Natural killer cell treated with Interleukin-12 subunit alpha and Interleukin-12 subunit beta and Interleukin-15 and Interleukin-18, amount 100 ng/mL, for 72 hours (primary cell): Measurements from ENCODE around the gene GPR142. TPM values are rescaled to one million over a fixed set of nuclear protein-coding genes. Genes with fewer than 3 reads are reported as not detected.

Experiments used
- ATAC-seq, 2 donors: fragments of 150-1000 bp; cut with Tn5 transposase in 1 of 2; sonication (Bioruptor Pico), chemical (Tn5 transposase) in 1 of 2; 2 replicates each; pipeline ENCODE4 v1.10.0; 2021
- DNase-seq: peaks from one replicate; pipeline ENCODE4 v3.0.0; 2022; ENCODE audit warnings: low spot score
- H3K27ac Mint-ChIP-seq, 2 donors: 1 replicate in 1 of 2; 2 replicates in 1 of 2; pipeline ENCODE4 v1.8.0; 2022; ENCODE audit warnings: mixed read lengths in 2 of 2, mild to moderate bottlenecking in 1 of 2, moderate library complexity in 1 of 2
- H3K27me3 Mint-ChIP-seq, 2 donors: 1 replicate in 1 of 2; 2 replicates in 1 of 2; pipeline ENCODE4 v1.8.0; 2022; ENCODE audit warnings: mixed read lengths in 2 of 2
- H3K36me3 Mint-ChIP-seq: one replicate; pipeline ENCODE4 v1.8.0; 2022; ENCODE audit warnings: mixed read lengths
- H3K4me1 Mint-ChIP-seq, 2 donors: 1 replicate in 1 of 2; 2 replicates in 1 of 2; pipeline ENCODE4 v1.8.0; 2022; ENCODE audit warnings: low read depth in 2 of 2, mixed read lengths in 2 of 2, mild to moderate bottlenecking in 1 of 2
- H3K4me3 Mint-ChIP-seq: one replicate; pipeline ENCODE4 v1.8.0; 2022; ENCODE audit warnings: mixed read lengths
- H3K9me3 Mint-ChIP-seq: 2 replicates; pipeline ENCODE4 v1.8.0; 2022; ENCODE audit warnings: mixed read lengths
- total RNA-seq, 2 donors: library from RNA; stranded (reverse); gene quantifications; one replicate each; pipeline ENCODE4 v1.2.3, GENCODE V29; 2022

Gene GPR142
- total RNA-seq, 2 donors from 2014 or later: not detected

DNA sequence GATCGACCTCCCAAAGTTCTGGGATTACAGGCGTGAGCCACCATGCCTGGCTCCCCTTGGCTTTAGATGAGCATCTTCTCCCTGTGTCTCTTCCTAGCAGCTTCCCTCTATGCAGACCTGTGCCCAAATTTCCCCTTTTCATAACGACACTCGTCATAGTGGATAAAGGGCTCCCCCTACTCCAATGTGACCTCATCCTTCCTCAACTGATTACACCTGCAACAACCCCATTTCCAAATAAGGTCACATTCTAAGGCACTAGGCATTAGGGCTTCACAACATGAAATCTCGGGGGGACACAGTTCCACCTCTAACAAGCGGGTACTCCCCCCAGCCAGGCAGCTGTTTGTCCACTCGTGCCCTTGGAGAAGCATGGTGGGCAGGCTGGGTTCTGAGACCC lies 31.0 kb upstream of the GPR142 start:
- no peaks in the 10 kb centered on the region for H3K9me3 Mint-ChIP-seq
- no peaks in the 10 kb centered on the region for H3K27me3 Mint-ChIP-seq
- no peak overlapping the region for H3K27ac Mint-ChIP-seq
- no peaks in the 10 kb centered on the region for H3K36me3 Mint-ChIP-seq
- DNase-seq: no peak
- H3K4me3 Mint-ChIP-seq: no peak overlapping the region
- no peak for ATAC-seq
- H3K4me1 Mint-ChIP-seq: no peaks in the 10 kb centered on the region

DNA sequence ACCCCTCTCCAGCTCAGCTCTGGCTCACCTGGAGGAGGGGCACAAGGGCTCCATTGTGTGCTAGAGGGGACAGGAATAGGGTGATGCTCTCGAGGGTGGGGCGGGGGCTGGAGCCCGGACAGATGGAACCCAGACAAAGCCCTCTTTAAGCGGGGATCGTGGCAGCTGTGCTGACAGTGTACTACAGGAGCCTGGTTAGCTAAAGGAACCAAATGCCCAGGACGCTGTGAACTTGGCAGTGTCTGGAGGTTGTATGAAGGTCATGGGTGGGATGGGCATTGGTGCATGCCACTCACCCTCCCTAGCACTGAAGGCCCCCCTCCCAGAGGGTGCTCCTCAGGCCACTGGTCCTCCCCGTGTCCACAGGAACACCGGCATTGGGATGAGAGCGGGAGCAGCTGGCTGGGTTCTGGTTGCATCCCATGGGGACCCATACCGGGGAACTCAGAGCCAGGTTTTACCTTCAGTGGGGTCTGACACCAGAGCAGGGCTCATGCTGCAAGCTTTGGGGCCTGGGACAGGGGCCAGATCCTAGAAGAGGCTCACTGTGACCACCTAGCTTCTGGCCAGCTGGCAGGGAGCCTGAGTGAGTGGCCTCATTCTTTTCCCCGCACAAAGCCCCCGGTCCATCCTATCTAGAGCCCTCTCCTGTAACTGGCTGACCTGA lies 29.3 kb upstream of the GPR142 start:
- no peaks in the 10 kb centered on the region for H3K36me3 Mint-ChIP-seq
- DNase-seq (no peak), ATAC-seq (no peak)
- no peaks in the 10 kb centered on the region for H3K4me1 Mint-ChIP-seq
- no peak overlapping the region for H3K4me3 Mint-ChIP-seq
- no peak overlapping the region for H3K27ac Mint-ChIP-seq
- no peaks in the 10 kb centered on the region for H3K27me3 Mint-ChIP-seq
- H3K9me3 Mint-ChIP-seq: no peaks in the 10 kb centered on the region

DNA sequence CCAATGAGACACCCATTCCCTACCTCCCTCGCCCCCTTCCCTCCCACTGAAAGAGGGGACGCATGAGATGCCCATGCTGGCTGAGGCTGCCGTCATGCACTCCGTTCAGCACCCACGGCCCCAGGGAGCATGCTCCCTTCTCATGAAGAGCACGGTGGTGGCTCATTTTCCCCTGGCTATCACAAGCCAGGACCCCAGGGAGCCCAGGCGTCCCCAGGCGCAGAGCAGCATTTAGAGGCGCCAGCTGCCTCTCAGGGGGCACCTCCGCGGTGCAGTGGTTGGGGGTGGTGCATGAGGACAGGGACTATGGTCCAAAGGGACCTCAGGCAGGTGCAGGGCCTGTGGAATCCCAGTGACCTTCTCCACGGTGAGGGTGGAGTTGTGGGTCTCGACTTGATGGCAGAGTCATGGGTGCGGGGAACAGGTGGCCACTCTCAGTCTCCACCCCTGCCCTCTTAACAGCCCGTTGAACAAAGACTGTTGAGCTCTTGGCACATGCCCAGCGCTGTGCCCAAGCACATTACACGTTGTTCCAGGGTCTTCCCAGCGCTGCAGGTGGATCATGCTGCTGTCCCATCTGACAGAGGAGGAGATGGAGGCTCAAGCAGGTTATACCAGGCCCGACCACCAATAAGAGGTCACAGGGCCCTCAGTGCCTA lies 27.6 kb upstream of the GPR142 start:
- Mint-ChIP-seq H3K36me3 (no peaks in the 10 kb centered on the region), H3K4me3 (no peak overlapping the region), H3K27ac (no peak overlapping the region), H3K27me3 (no peaks in the 10 kb centered on the region), H3K9me3 (no peaks in the 10 kb centered on the region), H3K4me1 (no peaks in the 10 kb centered on the region)
- DNase-seq: no peak
- no peak for ATAC-seq

DNA sequence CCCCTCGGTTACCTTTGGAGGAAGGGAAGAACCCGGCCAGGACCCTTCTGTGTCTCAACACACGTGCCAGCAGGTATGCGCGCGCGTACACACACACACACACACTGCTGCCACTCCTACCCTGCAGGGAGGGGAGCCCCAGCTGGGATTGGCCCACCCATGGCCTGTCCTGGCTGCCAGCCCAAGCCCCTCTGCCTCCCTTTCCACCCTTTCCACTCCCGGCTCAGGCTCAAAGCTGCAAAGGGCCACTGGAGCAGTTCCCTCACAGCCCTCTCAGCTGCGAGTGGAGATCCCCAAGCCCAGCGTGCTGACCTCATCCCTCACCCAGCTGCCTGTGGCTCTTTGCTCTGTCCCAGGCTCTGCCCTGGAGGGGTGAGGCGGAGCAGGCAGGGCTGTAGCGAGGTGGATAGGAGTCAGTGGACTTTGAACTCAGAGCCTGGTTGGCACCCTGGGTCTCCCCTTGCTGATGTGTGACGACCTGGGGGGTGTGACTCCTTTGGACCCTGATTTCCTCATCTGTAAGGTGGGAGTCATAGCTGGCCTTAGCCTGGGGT lies 26.8 kb upstream of the GPR142 start:
- no peak overlapping the region for H3K4me3 Mint-ChIP-seq
- no peaks in the 10 kb centered on the region for H3K9me3 Mint-ChIP-seq
- no peak for ATAC-seq
- H3K4me1 Mint-ChIP-seq: no peaks in the 10 kb centered on the region
- H3K36me3 Mint-ChIP-seq: no peaks in the 10 kb centered on the region
- H3K27me3 Mint-ChIP-seq: no peaks in the 10 kb centered on the region
- DNase-seq: no peak
- no peak overlapping the region for H3K27ac Mint-ChIP-seq

DNA sequence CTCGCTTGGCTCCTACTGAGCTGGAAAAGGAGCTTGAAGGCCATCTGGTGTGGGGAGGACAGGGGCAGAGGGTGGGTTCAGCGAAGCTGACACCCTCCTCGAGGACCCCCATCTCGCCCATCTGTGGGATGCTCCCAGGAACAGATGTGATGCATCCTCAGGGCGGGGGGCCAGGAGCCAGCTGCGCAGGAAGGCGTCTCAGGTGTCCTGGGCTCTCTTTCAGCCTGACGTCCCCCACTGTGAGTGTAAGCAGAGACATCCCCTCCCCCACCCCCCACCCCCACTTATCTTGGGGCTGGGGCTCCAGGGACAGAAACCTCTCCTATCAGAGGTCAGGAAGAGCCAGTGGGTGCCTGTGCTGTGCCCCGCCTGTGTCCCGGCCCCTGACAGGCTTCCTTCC lies 25.1 kb upstream of the GPR142 start:
- H3K36me3 Mint-ChIP-seq: no peaks in the 10 kb centered on the region
- no peaks in the 10 kb centered on the region for H3K9me3 Mint-ChIP-seq
- H3K4me3 Mint-ChIP-seq: no peak overlapping the region
- no peak for DNase-seq
- H3K4me1 Mint-ChIP-seq: no peaks in the 10 kb centered on the region
- no peak for ATAC-seq
- no peak overlapping the region for H3K27ac Mint-ChIP-seq
- H3K27me3 Mint-ChIP-seq: no peaks in the 10 kb centered on the region

DNA sequence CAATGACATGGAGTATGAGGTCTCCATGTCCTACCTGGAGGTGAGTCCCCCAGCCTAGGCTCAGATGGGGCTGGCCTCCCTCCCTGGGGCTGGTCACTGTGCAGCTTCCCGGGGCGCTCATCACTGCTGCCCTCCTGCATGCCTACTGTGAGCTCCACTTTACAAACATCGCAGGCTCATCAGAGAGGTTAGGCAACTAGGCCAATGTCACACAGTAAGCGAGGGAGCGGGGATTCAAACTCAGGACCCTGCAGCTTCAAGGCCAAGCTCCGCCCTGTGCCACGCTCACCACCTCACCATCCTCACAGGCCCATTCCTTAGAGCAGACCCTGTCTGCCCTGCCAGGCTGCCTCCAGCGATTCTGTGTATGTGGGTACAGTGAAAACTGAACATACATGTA lies 24.2 kb upstream of the GPR142 start:
- Mint-ChIP-seq H3K36me3 (no peaks in the 10 kb centered on the region), H3K27ac (no peak overlapping the region), H3K9me3 (no peaks in the 10 kb centered on the region), H3K4me1 (no peaks in the 10 kb centered on the region), H3K27me3 (peaks cover 2 to 3% of the 10 kb centered on the region in 2 donors), H3K4me3 (no peak overlapping the region)
- ATAC-seq: no peak
- no peak for DNase-seq

DNA sequence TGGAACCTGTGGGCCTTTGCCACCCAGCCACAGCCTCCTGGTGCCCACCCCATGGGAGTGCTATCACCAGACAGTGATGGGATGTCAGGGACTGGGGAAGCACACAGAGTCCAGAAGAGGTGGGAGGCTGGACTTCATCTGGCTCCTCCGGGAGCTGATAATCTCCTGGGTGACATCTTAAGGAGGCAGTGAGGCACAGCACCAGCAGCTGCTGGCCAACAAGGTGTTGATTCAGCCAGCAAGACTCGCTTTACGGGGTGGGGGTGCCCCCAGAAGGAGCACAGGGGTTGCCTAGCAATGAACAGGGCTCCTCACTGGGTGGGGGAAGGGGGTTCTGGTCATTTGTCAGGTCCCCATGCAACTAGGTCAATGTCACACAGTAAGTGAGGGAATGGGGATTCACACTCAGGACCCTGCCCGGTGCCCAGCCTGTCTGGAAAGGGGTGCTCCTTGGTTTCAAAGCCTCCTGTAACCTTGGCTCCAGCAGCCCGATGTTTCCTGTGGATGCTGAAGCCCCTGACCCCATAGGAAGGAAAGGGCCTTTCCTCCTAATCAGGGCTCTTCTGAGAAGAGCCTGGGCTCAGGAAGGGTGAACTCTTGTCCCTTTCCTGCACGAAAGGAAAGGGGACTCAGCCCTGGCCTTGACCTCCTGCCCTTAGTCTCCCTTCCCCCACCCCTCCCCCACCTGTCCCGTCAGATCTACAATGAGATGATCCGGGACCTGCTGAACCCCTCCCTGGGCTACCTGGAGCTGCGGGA lies 23.6 kb upstream of the GPR142 start:
- Mint-ChIP-seq H3K27ac (no peak overlapping the region), H3K9me3 (no peaks in the 10 kb centered on the region), H3K27me3 (peaks cover 6 to 7% of the 10 kb centered on the region in 2 donors), H3K36me3 (no peaks in the 10 kb centered on the region), H3K4me3 (no peak overlapping the region), H3K4me1 (no peaks in the 10 kb centered on the region)
- DNase-seq (no peak), ATAC-seq (no peak)

DNA sequence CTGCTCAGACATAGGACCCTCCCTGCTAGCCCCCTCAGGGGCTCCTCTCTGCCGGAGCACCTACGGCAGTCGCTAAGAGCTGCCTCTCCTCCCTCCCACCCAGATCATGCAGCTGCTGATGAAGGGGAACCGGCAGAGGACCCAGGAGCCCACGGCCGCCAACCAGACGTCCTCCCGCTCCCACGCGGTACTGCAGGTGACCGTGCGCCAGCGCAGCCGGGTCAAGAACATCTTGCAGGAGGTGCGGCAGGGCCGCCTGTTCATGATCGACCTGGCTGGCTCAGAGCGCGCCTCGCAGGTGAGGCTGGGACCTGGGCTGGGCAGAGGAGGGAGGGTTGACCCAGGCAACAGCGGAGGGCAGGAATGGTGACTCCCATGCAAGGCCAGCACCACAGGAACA lies 22.6 kb upstream of the GPR142 start:
- no peaks in the 10 kb centered on the region for H3K4me1 Mint-ChIP-seq
- DNase-seq: no peak
- no peak for ATAC-seq
- no peaks in the 10 kb centered on the region for H3K36me3 Mint-ChIP-seq
- no peaks in the 10 kb centered on the region for H3K9me3 Mint-ChIP-seq
- H3K27me3 Mint-ChIP-seq: peaks cover 7 to 9% of the 10 kb centered on the region in 2 donors
- no peak overlapping the region for H3K27ac Mint-ChIP-seq
- H3K4me3 Mint-ChIP-seq: no peak overlapping the region

DNA sequence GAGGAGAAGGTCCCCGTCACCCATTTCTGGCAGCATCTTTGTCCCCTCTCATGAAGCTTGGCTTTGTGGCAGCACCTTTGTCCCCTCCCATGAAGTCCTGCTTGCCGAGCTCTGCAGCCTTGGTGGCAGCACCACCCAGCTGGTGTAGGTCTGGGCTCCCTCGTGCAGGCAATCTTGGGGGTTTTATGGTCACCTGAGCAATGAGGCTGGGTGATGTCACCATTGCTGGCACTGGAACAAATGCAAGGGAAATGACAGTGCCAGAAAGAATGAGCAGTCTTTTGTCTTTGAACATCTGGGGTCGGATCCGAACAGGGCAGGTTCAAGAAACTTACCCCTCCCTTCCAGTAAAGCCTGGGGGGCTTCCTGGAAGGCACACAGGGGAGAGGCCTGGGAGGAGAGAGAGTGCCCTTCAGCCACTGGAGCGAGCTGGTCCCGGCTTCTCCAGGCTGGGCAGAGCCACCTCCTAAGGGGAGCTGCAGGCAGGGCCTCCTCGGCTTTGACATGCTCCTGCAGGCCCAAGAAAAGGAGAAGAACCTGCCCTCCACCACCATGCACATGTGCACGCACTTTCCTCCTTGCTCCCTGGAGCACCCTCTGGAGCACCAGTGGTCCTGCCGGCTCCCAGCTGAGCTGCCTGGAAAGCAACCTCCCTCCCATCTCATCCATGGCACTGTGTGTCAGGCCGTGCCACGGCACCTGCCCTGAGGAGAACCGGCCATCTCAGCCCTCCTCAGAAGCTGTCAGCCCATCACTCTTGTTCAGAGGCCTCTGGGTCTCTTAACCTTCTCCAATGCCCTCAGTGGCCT lies 21.7 kb upstream of the GPR142 start:
- H3K36me3 Mint-ChIP-seq: no peaks in the 10 kb centered on the region
- no peaks in the 10 kb centered on the region for H3K4me1 Mint-ChIP-seq
- peak overlapping the region in 1 of 2 donors; percentile 50 for H3K27ac Mint-ChIP-seq
- H3K27me3 Mint-ChIP-seq: peaks cover 9 to 12% of the 10 kb centered on the region in 2 donors
- no peak overlapping the region for H3K4me3 Mint-ChIP-seq
- DNase-seq (no peak), ATAC-seq (no peak)
- H3K9me3 Mint-ChIP-seq: no peaks in the 10 kb centered on the region

DNA sequence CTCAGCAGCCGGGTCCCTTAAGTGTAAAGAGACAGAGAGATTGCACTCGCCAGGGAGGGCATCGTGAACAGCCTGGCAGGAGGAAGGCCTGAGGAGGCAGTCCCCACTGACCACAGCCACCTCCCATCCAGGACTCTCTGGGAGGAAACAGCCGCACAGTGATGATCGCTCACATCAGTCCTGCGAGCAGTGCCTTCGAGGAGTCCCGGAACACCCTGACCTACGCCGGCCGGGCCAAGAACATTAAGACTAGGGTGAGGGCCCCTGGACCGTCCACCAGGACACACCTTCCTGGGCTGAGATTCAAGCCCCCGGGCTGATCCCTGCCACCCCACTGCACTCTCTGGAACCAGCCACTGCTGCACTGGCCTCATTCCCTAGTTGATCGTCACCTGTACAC lies 19.7 kb upstream of the GPR142 start:
- Mint-ChIP-seq H3K36me3 (no peaks in the 10 kb centered on the region), H3K27me3 (peaks cover 9 to 12% of the 10 kb centered on the region in 2 donors), H3K9me3 (no peaks in the 10 kb centered on the region), H3K27ac (no peak overlapping the region), H3K4me3 (no peak overlapping the region), H3K4me1 (no peaks in the 10 kb centered on the region)
- no peak for ATAC-seq
- DNase-seq: no peak

DNA sequence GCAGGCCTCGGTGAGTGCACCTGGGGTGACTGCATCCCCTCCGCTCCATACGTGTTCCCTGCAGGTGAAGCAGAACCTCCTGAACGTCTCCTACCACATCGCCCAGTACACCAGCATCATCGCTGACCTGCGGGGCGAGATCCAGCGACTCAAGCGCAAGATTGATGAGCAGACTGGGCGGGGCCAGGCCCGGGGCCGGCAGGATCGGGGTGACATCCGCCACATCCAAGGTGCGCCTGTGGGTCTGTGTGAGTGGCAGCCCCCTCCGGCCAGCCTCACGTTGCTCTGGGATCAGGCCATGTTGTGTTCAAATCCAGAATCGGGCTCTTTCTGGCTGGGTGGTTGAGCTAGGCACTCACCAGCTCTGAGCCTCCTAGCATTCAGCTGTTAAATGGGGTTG lies 18.2 kb upstream of the GPR142 start:
- no peak overlapping the region for H3K27ac Mint-ChIP-seq
- ATAC-seq (no peak), DNase-seq (no peak)
- no peaks in the 10 kb centered on the region for H3K36me3 Mint-ChIP-seq
- no peaks in the 10 kb centered on the region for H3K9me3 Mint-ChIP-seq
- peaks cover 9 to 21% of the 10 kb centered on the region in 2 donors for H3K27me3 Mint-ChIP-seq
- H3K4me1 Mint-ChIP-seq: peaks cover 0 to 3% of the 10 kb centered on the region in 2 donors
- no peak overlapping the region for H3K4me3 Mint-ChIP-seq

DNA sequence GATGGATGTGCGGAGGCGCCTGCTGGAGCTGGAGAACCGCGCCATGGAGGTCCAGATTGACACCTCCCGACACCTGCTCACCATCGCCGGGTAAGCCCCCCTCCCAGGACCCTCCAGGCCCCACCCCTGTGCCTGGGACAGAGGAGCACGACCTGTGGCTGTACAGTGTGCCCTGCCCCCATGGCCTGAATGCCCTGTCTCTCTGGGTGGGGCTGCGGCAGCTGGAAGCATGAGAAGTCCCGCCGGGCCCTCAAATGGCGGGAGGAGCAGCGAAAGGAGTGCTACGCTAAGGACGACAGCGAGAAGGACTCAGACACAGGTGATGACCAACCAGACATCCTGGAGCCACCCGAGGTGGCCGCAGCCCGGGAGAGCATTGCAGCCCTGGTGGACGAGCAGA lies 16.8 kb upstream of the GPR142 start:
- no peaks in the 10 kb centered on the region for H3K36me3 Mint-ChIP-seq
- peaks cover 9 to 26% of the 10 kb centered on the region in 2 donors for H3K27me3 Mint-ChIP-seq
- DNase-seq (no peak), ATAC-seq (no peak)
- H3K27ac Mint-ChIP-seq: no peak overlapping the region
- H3K9me3 Mint-ChIP-seq: no peaks in the 10 kb centered on the region
- H3K4me1 Mint-ChIP-seq: peaks cover 0 to 3% of the 10 kb centered on the region in 2 donors
- H3K4me3 Mint-ChIP-seq: no peak overlapping the region

DNA sequence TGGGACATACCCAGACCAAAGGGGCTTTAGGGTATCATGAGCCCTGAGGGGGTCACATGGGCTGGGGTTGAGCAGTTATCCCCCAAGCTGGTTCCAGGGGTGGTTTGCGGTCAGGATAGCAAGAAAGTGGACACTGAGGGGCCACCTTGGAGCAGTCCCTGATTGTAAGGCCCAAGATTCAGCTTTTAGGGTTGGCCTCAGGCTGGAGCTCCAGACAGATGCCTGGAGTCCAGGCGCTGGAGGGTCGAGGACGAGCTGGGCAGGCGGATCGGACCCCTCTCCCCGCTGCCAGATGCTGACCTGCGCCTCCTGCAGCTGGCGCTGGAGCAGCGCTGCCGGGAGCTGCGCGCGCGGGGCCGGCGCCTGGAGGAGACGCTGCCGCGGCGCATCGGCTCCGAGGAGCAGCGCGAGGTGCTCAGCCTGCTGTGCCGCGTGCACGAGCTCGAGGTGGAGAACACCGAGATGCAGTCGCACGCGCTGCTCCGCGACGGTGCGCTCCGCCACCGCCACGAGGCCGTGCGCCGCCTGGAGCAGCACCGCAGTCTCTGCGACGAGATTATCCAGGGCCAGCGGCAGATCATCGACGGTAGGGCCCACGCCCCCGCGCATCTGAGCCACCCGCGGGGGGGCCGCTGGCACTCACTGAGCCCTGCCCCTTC lies 15.6 kb upstream of the GPR142 start:
- Mint-ChIP-seq H3K4me3 (no peak overlapping the region), H3K27me3 (peaks cover 9 to 26% of the 10 kb centered on the region in 2 donors), H3K9me3 (no peaks in the 10 kb centered on the region), H3K27ac (no peak overlapping the region), H3K4me1 (peaks cover 0 to 3% of the 10 kb centered on the region in 2 donors), H3K36me3 (no peaks in the 10 kb centered on the region)
- ATAC-seq (no peak), DNase-seq (no peak)
